HG03439 (cell line): ENCODE measurements around the gene SLC19A2.

ENCODE experiments used
- ATAC-seq: cut with Tn5 transposase; IDR thresholded peaks from one replicate; pipeline ENCODE4 v1.9.1; 2021; ENCODE audit warnings: mild to moderate bottlenecking, moderate library complexity; ENCODE audit not compliant: unreplicated experiment

SLC19A2 gene

DNA sequence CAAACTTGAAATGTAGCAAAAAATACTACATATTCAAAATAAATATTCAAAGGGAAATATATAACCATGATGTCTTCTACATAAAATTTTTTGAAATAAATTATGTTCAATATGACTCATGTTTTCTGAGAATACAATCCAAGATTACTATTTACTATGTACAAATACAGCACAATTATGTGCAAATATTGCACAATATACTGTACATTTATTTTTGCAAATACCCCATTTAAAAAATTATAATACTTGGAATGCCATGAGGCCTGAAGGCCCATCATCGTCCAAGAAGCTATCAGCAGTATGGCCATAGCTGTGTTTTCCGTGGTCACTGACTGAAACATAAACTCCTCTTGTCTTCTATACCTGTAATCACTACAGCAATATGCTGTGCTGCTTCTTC, 70.8 kb downstream of the SLC19A2 start:
- ATAC-seq: no peak
